ENCODE data around the gene UBE2F. TPM values are rescaled to one million over a fixed set of nuclear protein-coding genes. Genes with fewer than 3 reads are reported as not detected.

The UBE2F gene, protein sequence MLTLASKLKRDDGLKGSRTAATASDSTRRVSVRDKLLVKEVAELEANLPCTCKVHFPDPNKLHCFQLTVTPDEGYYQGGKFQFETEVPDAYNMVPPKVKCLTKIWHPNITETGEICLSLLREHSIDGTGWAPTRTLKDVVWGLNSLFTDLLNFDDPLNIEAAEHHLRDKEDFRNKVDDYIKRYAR
- 10 to 100 TPM; 93.4 to 94.1 TPM for total RNA-seq

DNA sequence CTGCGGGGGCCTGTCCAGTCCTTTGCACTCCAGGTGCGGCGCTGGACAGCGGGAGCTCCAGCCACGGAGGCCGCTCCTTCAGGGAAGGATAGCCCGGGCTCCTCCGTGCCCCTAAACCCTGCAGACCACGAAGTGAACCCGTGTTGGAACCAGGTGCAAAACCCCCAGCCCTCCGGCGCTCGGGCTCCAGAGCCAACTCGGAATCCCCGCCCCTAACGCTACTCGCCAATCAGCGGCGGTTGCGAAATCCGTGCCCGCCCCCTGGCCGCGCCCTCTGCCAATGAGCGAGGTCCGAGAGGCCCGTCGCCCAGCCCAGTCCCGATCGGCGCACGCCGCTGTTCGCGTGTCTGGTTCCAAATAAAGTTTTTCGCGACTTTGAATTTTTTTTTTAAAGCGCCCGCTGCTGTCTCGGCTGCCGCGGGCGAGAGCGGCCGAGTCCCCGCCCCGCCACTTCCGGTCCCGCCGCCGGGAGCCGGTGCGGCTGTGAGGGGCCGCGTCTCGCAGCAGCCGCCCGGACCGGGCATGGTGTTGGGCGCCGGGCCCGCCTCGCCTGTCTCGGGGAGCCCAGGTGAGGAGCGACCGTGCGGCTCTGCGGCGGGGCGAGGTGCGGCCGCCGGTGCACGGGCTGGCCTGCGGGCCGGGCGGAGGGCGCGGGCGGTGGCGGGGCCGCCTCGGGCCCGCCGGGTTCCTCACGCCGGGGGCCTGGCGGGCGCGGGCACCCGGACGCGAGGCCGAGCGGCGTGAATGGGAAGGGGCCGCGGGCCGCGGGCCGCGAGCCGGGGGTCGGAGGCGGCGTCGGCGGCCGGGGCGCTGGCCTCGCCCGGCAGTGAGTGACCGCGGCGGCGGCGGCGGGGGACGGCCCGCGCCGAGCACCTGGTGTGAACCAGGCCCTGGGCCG is at the start of gene UBE2F:
TSS of gene UBE2F (plus strand) at position 450 of the 898 bp plus-strand sequence. CDS start 6,094 bp downstream, outside the sequence.

GRCh38 chr2:238060542-238061314 is 93.9 kb downstream of the UBE2F start, which contains the start of gene SCLY:
SCLY (plus strand) TSS chr2:238061001; CDS start chr2:238061055, 54 bp downstream.

Other genes starting within 250 kb of the UBE2F start
- 1 to 10 TPM in 1 of 2 experiments, under 1 TPM in 1; 0.72 to 1.1 TPM for gene RBM44, start 168.2 kb upstream of the UBE2F start, total RNA-seq
- gene RAMP1, start 107.4 kb upstream of the UBE2F start, total RNA-seq = 10 to 100 TPM; 15.9 to 17.4 TPM
- gene SCLY, start 94.0 kb downstream of the UBE2F start, total RNA-seq = 10 to 100 TPM; 23.4 to 25.3 TPM
- gene ESPNL, start 133.3 kb downstream of the UBE2F start, total RNA-seq = under 1 TPM; 0.05 to 0.10 TPM
- not detected for gene KLHL30, start 171.7 kb downstream of the UBE2F start, total RNA-seq
- gene ERFE, start 192.0 kb downstream of the UBE2F start, total RNA-seq = under 1 TPM; 0.10 to 0.29 TPM
- gene ILKAP, start 236.7 kb downstream of the UBE2F start, total RNA-seq = 10 to 100 TPM; 55.5 to 57.0 TPM